MM.1S (cell line): ENCODE data around the gene RBFOX2.

ENCODE experiments used
- DNase-seq: peaks from one replicate; pipeline ENCODE4 v3.0.0-alpha.2; 2015
- H2AFZ ChIP-seq: fragments of 300-600 bp; sonication (generic); 2 replicates; pipeline ENCODE4 v1.6.0; 2016; ENCODE audit warnings: antibody characterized with exemption, low read length
- H3F3A ChIP-seq: fragments of 300-600 bp; sonication (generic); 2 replicates; pipeline ENCODE4 v1.6.1; 2016; ENCODE audit warnings: mild to moderate bottlenecking, antibody characterized with exemption, low read length, moderate library complexity, mixed read lengths; ENCODE audit not compliant: insufficient read depth
- H3K27ac ChIP-seq: fragments of 300-600 bp; sonication (generic); 2 replicates; pipeline ENCODE4 v1.5.1; 2016; ENCODE audit warnings: mild to moderate bottlenecking, low read length
- H3K27me3 ChIP-seq: fragments of 300-600 bp; sonication (generic); replicated peaks from 2 replicates; pipeline ENCODE4 v1.6.0; 2016; ENCODE audit warnings: low read length; ENCODE audit not compliant: insufficient read depth
- H3K36me3 ChIP-seq: fragments of 300-600 bp; sonication (generic); replicated peaks from 2 replicates; pipeline ENCODE4 v1.6.1; 2016; ENCODE audit warnings: mild to moderate bottlenecking, low read length, mixed read lengths; ENCODE audit not compliant: insufficient read depth
- H3K4me1 ChIP-seq: fragments of 300-600 bp; sonication (generic); 2 replicates; pipeline ENCODE4 v1.6.1; 2016; ENCODE audit warnings: low read length, mixed read lengths
- H3K4me2 ChIP-seq: fragments of 300-600 bp; sonication (generic); 2 replicates; pipeline ENCODE4 v1.6.0; 2016; ENCODE audit warnings: low read depth, low read length
- H3K4me3 ChIP-seq: fragments of 300-600 bp; sonication (generic); 2 replicates; pipeline ENCODE4 v1.5.1; 2016; ENCODE audit warnings: low read length, mixed read lengths
- H3K79me2 ChIP-seq: fragments of 300-600 bp; sonication (generic); 2 replicates; pipeline ENCODE4 v1.6.1; 2016; ENCODE audit warnings: mixed run types, low read length, mixed read lengths
- H3K9ac ChIP-seq: fragments of 300-600 bp; sonication (generic); 2 replicates; pipeline ENCODE4 v1.6.1; 2016; ENCODE audit warnings: low read length, mixed read lengths
- H3K9me2 ChIP-seq: fragments of 300-600 bp; sonication (generic); replicated peaks from 2 replicates; pipeline ENCODE4 v1.6.1; 2016; ENCODE audit warnings: mild to moderate bottlenecking, low read length, mixed read lengths; ENCODE audit not compliant: insufficient read depth
- H3K9me3 ChIP-seq: fragments of 300-600 bp; sonication (generic); replicated peaks from 2 replicates; pipeline ENCODE4 v1.6.1; 2016; ENCODE audit warnings: mild to moderate bottlenecking, low read length, mixed read lengths; ENCODE audit not compliant: insufficient read depth
- H4K20me1 ChIP-seq: fragments of 300-600 bp; sonication (generic); 2 replicates; pipeline ENCODE4 v1.6.1; 2016; ENCODE audit warnings: mild to moderate bottlenecking, low read length, moderate library complexity, mixed read lengths; ENCODE audit not compliant: insufficient read depth
- CTCF ChIP-seq: fragments of 300-600 bp; sonication (generic); IDR thresholded peaks from 2 replicates; pipeline ENCODE4 v1.5.1; 2016; ENCODE audit warnings: antibody characterized with exemption, low read length, mixed read lengths
- EZH2 ChIP-seq: fragments of 300-600 bp; sonication (generic); optimal IDR thresholded peaks from 2 replicates; pipeline ENCODE3; 2017; ENCODE audit warnings: low read depth, mild to moderate bottlenecking, antibody characterized with exemption, low read length, mixed read lengths
- EZH2phosphoT487 ChIP-seq: fragments of 300-600 bp; sonication (generic); IDR thresholded peaks from 2 replicates; pipeline ENCODE4 v1.6.1; 2018; ENCODE audit warnings: antibody characterized with exemption, low read length

RBFOX2 gene

GRCh38 chr22:36028646-36029405 lies at the start of gene RBFOX2:
Gene RBFOX2 (minus strand): TSS chr22:36028824. CDS start chr22:36028425, 399 bp downstream.
- no peaks in the 10 kb centered on the region for H3K9me3 ChIP-seq
- H2AFZ ChIP-seq = peak within 1 kb of the TSS; percentile 77
- H4K20me1 ChIP-seq = no peaks in the 10 kb centered on the region
- no peaks in the 10 kb centered on the region for H3K9me2 ChIP-seq
- H3K4me3 ChIP-seq = peak within 1 kb of the TSS; percentile 79
- DNase-seq = peak; percentile 80
- H3K27me3 ChIP-seq = no peaks in the 10 kb centered on the region
- H3K79me2 ChIP-seq = no peaks in the 10 kb centered on the region
- 0 out of 2 replicates have a peak, but pooled peaks cover 4% of the 10 kb centered on the region for H3K4me1 ChIP-seq
- H3K36me3 ChIP-seq = no peaks in the 10 kb centered on the region
- TF ChIP-seq EZH2 (no peak), EZH2phosphoT487 (no peak), CTCF (no peak)
- H3K4me2 ChIP-seq = peak within 1 kb of the TSS; percentile 76
- H3K27ac ChIP-seq = no peak within 1 kb of the TSS
- H3F3A ChIP-seq = peaks cover 10% of the 10 kb centered on the region; the same call in 1 of the 2 replicates
- H3K9ac ChIP-seq = peak within 1 kb of the TSS; percentile 50; the same call in 1 of the 2 replicates

DNA sequence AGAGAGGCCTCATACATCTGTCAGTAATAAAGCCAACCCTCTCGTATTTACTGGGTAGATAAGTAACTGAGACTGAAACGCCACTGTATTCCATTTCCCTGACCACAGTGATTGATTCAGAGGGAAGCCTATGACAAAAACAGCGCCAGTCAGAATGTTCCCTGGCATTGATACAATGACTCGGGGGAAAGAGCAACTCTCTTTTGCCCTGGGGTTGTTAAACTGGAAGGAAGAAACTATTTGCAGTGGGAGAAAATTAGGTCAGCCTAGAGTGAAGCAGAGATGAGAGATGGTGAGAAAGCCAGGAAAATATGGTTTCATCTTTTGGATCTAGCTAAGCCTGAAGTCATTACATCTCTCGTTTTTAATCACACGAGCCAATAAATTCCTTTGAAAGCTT lies 48.6 kb upstream of the RBFOX2 start:
- Histone ChIP-seq H3K4me2 (no peak overlapping the region), H2AFZ (no peak overlapping the region), H3F3A (no peaks in the 10 kb centered on the region), H3K9me2 (no peaks in the 10 kb centered on the region), H3K36me3 (no peaks in the 10 kb centered on the region), H3K79me2 (no peaks in the 10 kb centered on the region), H3K9ac (no peak overlapping the region), H4K20me1 (no peaks in the 10 kb centered on the region), H3K27me3 (no peaks in the 10 kb centered on the region), H3K27ac (no peak overlapping the region), H3K4me3 (no peak overlapping the region), H3K4me1 (no peaks in the 10 kb centered on the region), H3K9me3 (no peaks in the 10 kb centered on the region)
- TF ChIP-seq CTCF = no peak
- TF ChIP-seq EZH2 = no peak
- TF ChIP-seq EZH2phosphoT487 = no peak
- no peak for DNase-seq

- no peaks in the 10 kb centered on the region for H3K4me1 ChIP-seq
These were observed 47.1 kb upstream of the RBFOX2 start for GRCh38 chr22:36075724-36076123.

More at GRCh38 chr22:36075724-36076123, 47.1 kb upstream of the RBFOX2 start:
- Histone ChIP-seq H3K9me3 (no peaks in the 10 kb centered on the region), H4K20me1 (no peaks in the 10 kb centered on the region), H3K79me2 (no peaks in the 10 kb centered on the region), H3K4me3 (no peak overlapping the region), H3K9ac (no peak overlapping the region), H3K4me2 (no peak overlapping the region), H3K27ac (no peak overlapping the region), H3K27me3 (no peaks in the 10 kb centered on the region), H3K36me3 (no peaks in the 10 kb centered on the region), H2AFZ (no peak overlapping the region), H3K9me2 (no peaks in the 10 kb centered on the region), H3F3A (no peaks in the 10 kb centered on the region)
- TF ChIP-seq EZH2phosphoT487 (no peak), EZH2 (no peak), CTCF (no peak)
- no peak for DNase-seq
